Measurements from ENCODE around the gene GATB. TPM values are rescaled to one million over a fixed set of nuclear protein-coding genes. Genes with fewer than 3 reads are reported as not detected.

The GATB gene
- total and polyA plus RNA-seq, 10 of the 15 experiments (the other 5 are each of a cell fraction or from before 2014, with no cell fraction given), result 20.5 to 37.3 (median 30.5) TPM

DNA sequence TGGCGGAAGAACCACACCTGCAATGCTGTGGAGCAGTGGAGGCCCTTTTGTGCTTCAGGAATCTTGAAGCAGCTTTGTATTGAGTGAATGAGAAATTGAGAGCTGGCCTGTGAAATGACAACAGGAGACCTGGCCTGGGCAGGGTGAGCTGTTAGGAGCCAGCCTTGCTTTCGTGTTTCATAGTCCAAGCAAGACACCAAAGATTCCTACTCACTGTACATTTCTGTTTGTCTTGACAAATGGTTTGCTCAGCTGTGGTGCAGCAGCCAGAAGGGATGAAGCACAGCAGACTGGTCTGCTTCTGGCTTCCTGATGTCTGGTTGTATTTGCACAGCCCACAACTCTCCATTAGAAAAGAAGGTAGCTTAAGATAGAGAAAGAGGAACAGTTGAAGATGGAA, 96.5 kb downstream of the GATB start:
- in situ Hi-C loops (cut with MboI), result no loop called here
- no peak for FAIRE-seq
- no peak for DNase-seq (ENCODE audit: low read depth, low spot score)
- Histone ChIP-seq H3K4me3 (no peak overlapping the region), H3K36me3 (ENCODE audit: control insufficient read depth in 2 of 2, insufficient read depth in 2 of 2, low read length in 1 of 2) (no peaks in the 10 kb centered on the region), H3K27ac (ENCODE audit: control insufficient read depth, insufficient read depth) (no peak overlapping the region), H2AFZ (ENCODE audit: control insufficient read depth, low read depth, low read length) (no peak overlapping the region), H4K20me1 (ENCODE audit: control insufficient read depth, insufficient read depth) (no peaks in the 10 kb centered on the region), H3K9ac (ENCODE audit: control insufficient read depth, insufficient read depth, low read length) (no peak overlapping the region), H3K79me2 (ENCODE audit: control insufficient read depth, insufficient read depth, low read length) (no peaks in the 10 kb centered on the region), H3K4me2 (ENCODE audit: control insufficient read depth, insufficient read depth) (no peak overlapping the region), H3K9me3 (replicated peaks; ENCODE audit: control insufficient read depth, insufficient read depth, low read length) (no peaks in the 10 kb centered on the region), H3K27me3 (replicated peaks in 1 of 2; ENCODE audit: control insufficient read depth in 2 of 2, insufficient read depth in 2 of 2, low read length in 1 of 2) (no peaks in the 10 kb centered on the region), H3K4me1 (ENCODE audit: control insufficient read depth, insufficient read depth, low read length) (no peaks in the 10 kb centered on the region)
- WGBS (ENCODE audit: insufficient coverage, insufficient replicate concordance, low lambda C conversion rate, missing lambda C conversion rate), result 67% methylated on average over 2 of the region's 2 CpGs
- POLR2A ChIA-PET, result no interaction called here
- SMC1A ChIA-PET (ENCODE audit: uncharacterized antibody, unreplicated experiment), result no interaction called here
- TF ChIP-seq MEF2B (IDR thresholded peaks at IDR 0.05; ENCODE audit: partially characterized antibody, poor library complexity, severe bottlenecking) (no peak), KDM1A (IDR thresholded peaks at IDR 0.05; ENCODE audit: borderline replicate concordance) (no peak), ZNF274 (IDR thresholded peaks at IDR 0.05; ENCODE audit: insufficient read depth, insufficient read length) (no peak), JUND (IDR thresholded peaks at IDR 0.05; ENCODE audit: low read depth, low read length) (no peak), SMAD5 (IDR thresholded peaks at IDR 0.05; ENCODE audit: low read depth) (no peak), YBX1 (IDR thresholded peaks at IDR 0.05) (no peak), ZNF24 (IDR thresholded peaks at IDR 0.05) (no peak), SUZ12 (IDR thresholded peaks at IDR 0.05; ENCODE audit: unreplicated experiment) (no peak), SMC3 (IDR thresholded peaks at IDR 0.05; ENCODE audit: borderline replicate concordance, low read length) (no peak)
- TF ChIP-seq, protein P1, sequence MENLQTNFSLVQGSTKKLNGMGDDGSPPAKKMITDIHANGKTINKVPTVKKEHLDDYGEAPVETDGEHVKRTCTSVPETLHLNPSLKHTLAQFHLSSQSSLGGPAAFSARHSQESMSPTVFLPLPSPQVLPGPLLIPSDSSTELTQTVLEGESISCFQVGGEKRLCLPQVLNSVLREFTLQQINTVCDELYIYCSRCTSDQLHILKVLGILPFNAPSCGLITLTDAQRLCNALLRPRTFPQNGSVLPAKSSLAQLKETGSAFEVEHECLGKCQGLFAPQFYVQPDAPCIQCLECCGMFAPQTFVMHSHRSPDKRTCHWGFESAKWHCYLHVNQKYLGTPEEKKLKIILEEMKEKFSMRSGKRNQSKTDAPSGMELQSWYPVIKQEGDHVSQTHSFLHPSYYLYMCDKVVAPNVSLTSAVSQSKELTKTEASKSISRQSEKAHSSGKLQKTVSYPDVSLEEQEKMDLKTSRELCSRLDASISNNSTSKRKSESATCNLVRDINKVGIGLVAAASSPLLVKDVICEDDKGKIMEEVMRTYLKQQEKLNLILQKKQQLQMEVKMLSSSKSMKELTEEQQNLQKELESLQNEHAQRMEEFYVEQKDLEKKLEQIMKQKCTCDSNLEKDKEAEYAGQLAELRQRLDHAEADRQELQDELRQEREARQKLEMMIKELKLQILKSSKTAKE (IDR thresholded peaks at IDR 0.05; ENCODE audit: low read depth, poor library complexity, severe bottlenecking), result no peak
- TF ChIP-seq, protein P2, sequence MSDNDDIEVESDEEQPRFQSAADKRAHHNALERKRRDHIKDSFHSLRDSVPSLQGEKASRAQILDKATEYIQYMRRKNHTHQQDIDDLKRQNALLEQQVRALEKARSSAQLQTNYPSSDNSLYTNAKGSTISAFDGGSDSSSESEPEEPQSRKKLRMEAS (IDR thresholded peaks at IDR 0.05; ENCODE audit: low read depth, low read length), result no peak
- TF ChIP-seq, protein P3, sequence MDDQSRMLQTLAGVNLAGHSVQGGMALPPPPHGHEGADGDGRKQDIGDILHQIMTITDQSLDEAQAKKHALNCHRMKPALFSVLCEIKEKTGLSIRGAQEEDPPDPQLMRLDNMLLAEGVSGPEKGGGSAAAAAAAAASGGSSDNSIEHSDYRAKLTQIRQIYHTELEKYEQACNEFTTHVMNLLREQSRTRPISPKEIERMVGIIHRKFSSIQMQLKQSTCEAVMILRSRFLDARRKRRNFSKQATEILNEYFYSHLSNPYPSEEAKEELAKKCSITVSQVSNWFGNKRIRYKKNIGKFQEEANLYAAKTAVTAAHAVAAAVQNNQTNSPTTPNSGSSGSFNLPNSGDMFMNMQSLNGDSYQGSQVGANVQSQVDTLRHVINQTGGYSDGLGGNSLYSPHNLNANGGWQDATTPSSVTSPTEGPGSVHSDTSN (IDR thresholded peaks at IDR 0.05; ENCODE audit: insufficient replicate concordance, low read depth, low read length), result no peak
- TF ChIP-seq, protein P4, sequence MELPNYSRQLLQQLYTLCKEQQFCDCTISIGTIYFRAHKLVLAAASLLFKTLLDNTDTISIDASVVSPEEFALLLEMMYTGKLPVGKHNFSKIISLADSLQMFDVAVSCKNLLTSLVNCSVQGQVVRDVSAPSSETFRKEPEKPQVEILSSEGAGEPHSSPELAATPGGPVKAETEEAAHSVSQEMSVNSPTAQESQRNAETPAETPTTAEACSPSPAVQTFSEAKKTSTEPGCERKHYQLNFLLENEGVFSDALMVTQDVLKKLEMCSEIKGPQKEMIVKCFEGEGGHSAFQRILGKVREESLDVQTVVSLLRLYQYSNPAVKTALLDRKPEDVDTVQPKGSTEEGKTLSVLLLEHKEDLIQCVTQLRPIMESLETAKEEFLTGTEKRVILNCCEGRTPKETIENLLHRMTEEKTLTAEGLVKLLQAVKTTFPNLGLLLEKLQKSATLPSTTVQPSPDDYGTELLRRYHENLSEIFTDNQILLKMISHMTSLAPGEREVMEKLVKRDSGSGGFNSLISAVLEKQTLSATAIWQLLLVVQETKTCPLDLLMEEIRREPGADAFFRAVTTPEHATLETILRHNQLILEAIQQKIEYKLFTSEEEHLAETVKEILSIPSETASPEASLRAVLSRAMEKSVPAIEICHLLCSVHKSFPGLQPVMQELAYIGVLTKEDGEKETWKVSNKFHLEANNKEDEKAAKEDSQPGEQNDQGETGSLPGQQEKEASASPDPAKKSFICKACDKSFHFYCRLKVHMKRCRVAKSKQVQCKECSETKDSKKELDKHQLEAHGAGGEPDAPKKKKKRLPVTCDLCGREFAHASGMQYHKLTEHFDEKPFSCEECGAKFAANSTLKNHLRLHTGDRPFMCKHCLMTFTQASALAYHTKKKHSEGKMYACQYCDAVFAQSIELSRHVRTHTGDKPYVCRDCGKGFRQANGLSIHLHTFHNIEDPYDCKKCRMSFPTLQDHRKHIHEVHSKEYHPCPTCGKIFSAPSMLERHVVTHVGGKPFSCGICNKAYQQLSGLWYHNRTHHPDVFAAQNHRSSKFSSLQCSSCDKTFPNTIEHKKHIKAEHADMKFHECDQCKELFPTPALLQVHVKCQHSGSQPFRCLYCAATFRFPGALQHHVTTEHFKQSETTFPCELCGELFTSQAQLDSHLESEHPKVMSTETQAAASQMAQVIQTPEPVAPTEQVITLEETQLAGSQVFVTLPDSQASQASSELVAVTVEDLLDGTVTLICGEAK (IDR thresholded peaks at IDR 0.05; ENCODE audit: borderline replicate concordance), result no peak
- intact Hi-C loops (cut with micrococcal nuclease; ENCODE audit: unreplicated experiment), result no loop called here
- BruUV-seq (replicated peaks), result no TSS peak
- RAD21 ChIA-PET (ENCODE audit: unreplicated experiment), result no interaction called here
- ATAC-seq, result no peak
- CTCF ChIA-PET, result interaction anchor here (1.1 kb wide), 1 partner anchor 25 kb away, joined by 3 read pairs; no protein-coding TSS in a partner anchor

Measured in GM12878 (cell line).